HUES6 (cell line): ENCODE results near the gene SLC24A5.

ENCODE experiments used
- H3K27ac ChIP-seq: 2 replicates; pipeline ENCODE4 v1.7.0; 2013; ENCODE audit warnings: low read depth, mild to moderate bottlenecking, low read length, inconsistent platforms
- H3K27me3 ChIP-seq: 2 replicates; pipeline ENCODE4 v1.6.1; 2013; ENCODE audit warnings: low read length; ENCODE audit not compliant: control insufficient read depth, insufficient read depth
- H3K36me3 ChIP-seq: 2 replicates; pipeline ENCODE4 v1.6.1; 2013; ENCODE audit warnings: low read length; ENCODE audit not compliant: control insufficient read depth, insufficient read depth
- H3K4me1 ChIP-seq: 2 replicates; pipeline ENCODE4 v1.6.1; 2013; ENCODE audit warnings: low read length; ENCODE audit not compliant: control insufficient read depth, insufficient read depth
- H3K4me3 ChIP-seq: 2 replicates; pipeline ENCODE4 v1.5.1; 2013; ENCODE audit warnings: low read depth, low read length
- H3K9ac ChIP-seq: one replicate; pipeline ENCODE4 v1.6.1; 2013; ENCODE audit warnings: mild to moderate bottlenecking, low read length
- H3K9me3 ChIP-seq: 2 replicates; pipeline ENCODE4 v1.6.1; 2013; ENCODE audit warnings: low read depth, low read length; ENCODE audit not compliant: control insufficient read depth, insufficient read depth

The SLC24A5 gene

DNA sequence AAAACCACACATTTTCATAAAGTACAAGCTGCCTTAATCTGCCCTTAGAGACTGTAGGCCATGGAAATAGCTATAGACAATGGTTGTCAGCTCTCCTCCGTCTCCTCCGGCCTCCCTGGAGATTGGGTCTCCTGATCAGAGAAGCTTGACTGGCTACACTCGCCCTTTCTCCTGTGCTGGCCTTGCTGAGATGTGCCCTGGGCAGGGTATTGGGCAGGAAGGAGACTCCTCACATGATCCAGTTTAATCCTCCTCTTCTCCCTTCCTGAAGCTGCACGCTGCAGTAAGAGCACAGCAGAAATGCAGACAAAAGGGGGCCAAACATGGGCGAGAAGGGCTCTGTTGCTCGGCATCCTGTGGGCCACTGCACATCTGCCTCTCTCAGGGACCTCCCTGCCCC, at the start of gene SLC24A5:
Gene SLC24A5 (plus strand): TSS at position 246 of the 400 bp plus-strand sequence. CDS start 55 bp downstream, at position 301.
- no peaks in the 10 kb centered on the region for H3K4me1 ChIP-seq
- no peaks in the 10 kb centered on the region for H3K9me3 ChIP-seq
- H3K9ac ChIP-seq, result no peak within 1 kb of the TSS
- no peak within 1 kb of the TSS for H3K27ac ChIP-seq
- H3K36me3 ChIP-seq, result no peaks in the 10 kb centered on the region
- H3K27me3 ChIP-seq, result no peaks in the 10 kb centered on the region
- no peak within 1 kb of the TSS for H3K4me3 ChIP-seq

GRCh38 chr15:48072941-48073340, 47.8 kb upstream of the SLC24A5 start:
- Histone ChIP-seq H3K27ac (no peak overlapping the region), H3K9ac (no peak overlapping the region), H3K36me3 (no peaks in the 10 kb centered on the region), H3K4me3 (no peak overlapping the region), H3K9me3 (peaks cover 10% of the 10 kb centered on the region; the same call in 1 of the 2 replicates), H3K4me1 (no peaks in the 10 kb centered on the region), H3K27me3 (no peaks in the 10 kb centered on the region)

GRCh38 chr15:48073881-48074280, 46.9 kb upstream of the SLC24A5 start:
- Histone ChIP-seq H3K36me3 (no peaks in the 10 kb centered on the region), H3K27me3 (no peaks in the 10 kb centered on the region), H3K4me1 (no peaks in the 10 kb centered on the region), H3K27ac (no peak overlapping the region), H3K4me3 (no peak overlapping the region), H3K9me3 (peaks cover 10% of the 10 kb centered on the region; the same call in 1 of the 2 replicates), H3K9ac (no peak overlapping the region)

DNA sequence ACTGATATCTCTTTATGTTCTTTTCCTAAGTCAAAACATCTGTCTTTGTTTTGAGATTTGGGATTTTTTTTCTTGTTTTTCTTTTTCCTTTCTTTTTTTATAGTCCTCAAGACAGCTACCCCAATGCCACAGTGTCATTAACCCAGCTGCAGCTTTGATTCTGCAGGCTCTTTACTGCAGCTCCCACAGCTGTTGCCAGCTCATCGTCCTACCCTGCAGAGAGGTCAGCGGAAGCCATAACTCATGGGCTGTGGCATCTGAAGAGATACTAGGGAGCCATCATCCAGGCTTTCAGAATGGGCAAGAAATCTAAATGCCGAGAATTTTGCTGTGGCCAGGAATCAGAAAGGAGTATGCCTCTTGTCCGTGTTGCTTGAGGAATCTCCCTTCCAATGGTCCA, 44.3 kb upstream of the SLC24A5 start:
- Histone ChIP-seq H3K9ac (no peak overlapping the region), H3K27me3 (no peaks in the 10 kb centered on the region), H3K36me3 (no peaks in the 10 kb centered on the region), H3K4me1 (no peaks in the 10 kb centered on the region), H3K27ac (no peak overlapping the region), H3K4me3 (no peak overlapping the region), H3K9me3 (peaks cover 5% of the 10 kb centered on the region; the same call in 1 of the 2 replicates)

DNA sequence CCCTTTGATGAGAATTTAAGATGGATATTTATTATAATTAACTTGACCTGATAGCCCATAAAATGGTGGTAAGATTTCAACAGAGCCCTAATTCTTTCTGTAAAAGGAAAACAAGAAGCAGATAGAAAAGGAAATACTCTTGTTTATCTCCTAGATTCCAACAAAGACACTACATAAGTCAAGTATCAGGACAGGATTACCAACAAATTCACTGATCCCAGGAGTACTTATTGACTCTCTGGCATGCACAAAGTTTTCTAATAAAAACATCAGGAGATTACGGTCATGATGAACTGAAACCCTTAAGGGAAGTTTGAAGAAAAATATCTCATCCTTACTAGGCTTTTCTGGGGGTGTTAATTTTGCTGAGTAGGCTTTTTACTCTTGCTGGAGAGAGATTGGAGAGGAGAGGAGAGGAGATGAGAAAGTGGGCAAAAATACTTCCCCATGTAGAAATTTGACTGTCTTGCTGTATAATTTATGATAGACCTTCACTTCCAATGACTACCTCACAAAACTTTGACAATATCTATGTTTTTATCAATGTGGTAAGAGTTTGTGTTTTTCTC, 43.1 kb upstream of the SLC24A5 start:
- no peak overlapping the region for H3K27ac ChIP-seq
- no peak overlapping the region for H3K4me3 ChIP-seq
- H3K9ac ChIP-seq, result no peak overlapping the region
- peaks cover 5% of the 10 kb centered on the region; the same call in 1 of the 2 replicates for H3K9me3 ChIP-seq
- H3K27me3 ChIP-seq, result no peaks in the 10 kb centered on the region
- H3K4me1 ChIP-seq, result no peaks in the 10 kb centered on the region
- H3K36me3 ChIP-seq, result no peaks in the 10 kb centered on the region

- Histone ChIP-seq H3K9ac (no peak overlapping the region), H3K4me3 (no peak overlapping the region), H3K36me3 (no peaks in the 10 kb centered on the region), H3K4me1 (no peaks in the 10 kb centered on the region), H3K9me3 (peaks cover 21% of the 10 kb centered on the region), H3K27ac (no peak overlapping the region), H3K27me3 (no peaks in the 10 kb centered on the region)
These were observed 35.8 kb upstream of the SLC24A5 start for GRCh38 chr15:48084759-48085590.

GRCh38 chr15:48085591-48085930, 35.2 kb upstream of the SLC24A5 start:
- Histone ChIP-seq H3K27ac (no peak overlapping the region), H3K4me1 (no peaks in the 10 kb centered on the region), H3K27me3 (no peaks in the 10 kb centered on the region), H3K9ac (no peak overlapping the region), H3K36me3 (no peaks in the 10 kb centered on the region), H3K9me3 (peaks cover 21% of the 10 kb centered on the region), H3K4me3 (no peak overlapping the region)

- Histone ChIP-seq H3K4me1 (no peaks in the 10 kb centered on the region), H3K9me3 (peaks cover 21% of the 10 kb centered on the region), H3K27me3 (no peaks in the 10 kb centered on the region), H3K9ac (no peak overlapping the region), H3K36me3 (no peaks in the 10 kb centered on the region), H3K27ac (no peak overlapping the region), H3K4me3 (no peak overlapping the region)
These were observed 34.7 kb upstream of the SLC24A5 start for GRCh38 chr15:48086133-48086532.

DNA sequence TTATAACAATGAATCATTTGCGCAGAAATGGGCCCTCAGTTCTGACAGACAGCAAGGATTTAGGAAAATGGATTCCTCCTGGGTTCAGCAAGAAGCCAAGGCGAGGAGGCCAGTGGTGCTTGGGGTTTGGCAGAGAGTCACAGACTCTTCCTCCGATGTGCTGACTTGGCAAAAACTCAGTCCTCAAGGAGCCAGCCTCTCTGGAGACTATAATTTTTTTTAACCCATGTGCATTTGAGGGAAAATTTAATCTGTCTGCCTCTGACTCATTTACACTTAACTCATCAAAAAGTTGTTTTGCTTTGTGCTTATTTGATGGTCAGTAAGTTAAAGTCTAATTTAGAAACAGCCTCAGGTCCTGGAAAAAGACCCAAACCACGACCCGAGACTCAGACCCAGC, 34.2 kb upstream of the SLC24A5 start:
- H3K9ac ChIP-seq, result no peak overlapping the region
- H3K27ac ChIP-seq, result no peak overlapping the region
- H3K4me1 ChIP-seq, result no peaks in the 10 kb centered on the region
- no peaks in the 10 kb centered on the region for H3K27me3 ChIP-seq
- H3K9me3 ChIP-seq, result peaks cover 21% of the 10 kb centered on the region
- H3K4me3 ChIP-seq, result no peak overlapping the region
- no peaks in the 10 kb centered on the region for H3K36me3 ChIP-seq

DNA sequence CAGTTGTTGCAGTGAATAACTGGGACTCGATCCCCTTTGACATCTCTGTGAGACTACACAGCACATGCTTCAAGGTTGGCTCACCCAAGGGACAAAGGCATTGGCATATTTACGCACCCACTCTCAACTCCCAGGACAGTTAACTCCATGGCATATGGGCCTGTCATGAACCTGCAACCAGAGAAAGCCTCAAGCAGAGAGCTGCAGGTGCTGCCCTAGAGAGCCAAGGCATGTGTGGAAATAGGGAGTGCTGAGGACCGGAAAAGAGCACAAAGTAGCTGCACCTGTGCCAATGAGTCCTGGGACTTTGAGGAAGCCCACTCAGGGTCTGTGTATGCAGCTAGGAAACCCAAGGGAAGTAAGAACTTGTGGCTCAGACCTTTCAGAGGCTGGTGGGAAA, 32.9 kb upstream of the SLC24A5 start:
- peaks cover 21% of the 10 kb centered on the region for H3K9me3 ChIP-seq
- H3K9ac ChIP-seq, result no peak overlapping the region
- no peaks in the 10 kb centered on the region for H3K36me3 ChIP-seq
- H3K27me3 ChIP-seq, result no peaks in the 10 kb centered on the region
- no peak overlapping the region for H3K27ac ChIP-seq
- H3K4me3 ChIP-seq, result no peak overlapping the region
- no peaks in the 10 kb centered on the region for H3K4me1 ChIP-seq

DNA sequence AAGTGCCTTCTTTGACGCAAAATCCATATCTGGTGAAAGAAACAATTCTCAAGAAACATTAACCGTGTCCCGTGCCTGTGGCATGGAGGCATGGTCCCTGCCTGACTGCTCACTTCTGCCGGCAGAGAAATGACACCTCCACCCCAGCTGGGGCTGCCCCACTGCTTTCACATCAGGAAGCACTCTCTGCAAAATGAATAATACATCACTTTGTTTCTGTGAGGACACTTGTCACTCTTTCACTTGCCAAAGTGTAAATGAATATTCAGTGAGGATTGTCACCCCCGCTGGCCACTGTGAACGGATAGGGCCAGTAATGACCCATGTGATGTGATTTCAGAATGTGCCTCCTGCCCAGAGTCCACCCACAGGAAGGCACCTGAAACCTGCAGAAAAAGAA, 31.1 kb upstream of the SLC24A5 start:
- Histone ChIP-seq H3K36me3 (no peaks in the 10 kb centered on the region), H3K9me3 (peaks cover 21% of the 10 kb centered on the region), H3K4me1 (no peaks in the 10 kb centered on the region), H3K9ac (no peak overlapping the region), H3K27ac (no peak overlapping the region), H3K27me3 (no peaks in the 10 kb centered on the region), H3K4me3 (no peak overlapping the region)
